ENCODE data around the gene TRMT11. TPM values are rescaled to one million over a fixed set of nuclear protein-coding genes. Genes with fewer than 3 reads are reported as not detected.

The TRMT11 gene
- total and polyA plus RNA-seq, 2 of the 13 experiments (the other 11 are each of a cell fraction or from before 2014, with no cell fraction given): 42.2 to 81.9 TPM

DNA sequence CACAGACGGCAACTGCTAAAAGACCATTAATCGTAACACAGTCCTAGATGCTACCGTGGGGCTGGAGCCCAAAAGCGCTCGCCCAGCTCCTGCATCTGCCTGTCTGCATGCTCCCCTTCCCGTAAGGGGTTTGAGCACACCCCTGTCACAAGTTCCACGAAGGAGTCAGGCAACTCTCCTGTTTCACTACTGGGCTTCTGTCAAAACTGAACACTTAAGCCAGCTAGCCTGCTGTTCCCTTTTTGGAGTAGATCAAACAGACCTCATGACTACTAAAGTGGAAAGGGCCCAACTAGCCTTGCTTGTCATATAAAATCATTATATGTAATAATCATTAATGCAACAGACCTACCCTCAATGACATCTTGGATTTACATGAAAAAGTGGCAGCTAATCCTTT lies 61.3 kb downstream of the TRMT11 start:
- H3K9me3 ChIP-seq (ENCODE audit: low read length): no peaks in the 10 kb centered on the region
- no peak for TF ChIP-seq ZNF430 (CRISPR knock-in tag; IDR thresholded peaks at IDR 0.05)
- TF ChIP-seq SMAD3 (CRISPR knock-in tag; IDR thresholded peaks at IDR 0.05): no peak
- no peak for TF ChIP-seq KLF15 (CRISPR knock-in tag; IDR thresholded peaks at IDR 0.05; ENCODE audit: borderline replicate concordance)
- no peak for TF ChIP-seq ZNF790 (CRISPR knock-in tag; IDR thresholded peaks at IDR 0.05; ENCODE audit: borderline replicate concordance)
- no peak for TF ChIP-seq SOX13 (IDR thresholded peaks at IDR 0.05)
- TF ChIP-seq SOX13 (CRISPR knock-in tag; conservative IDR thresholded peaks at IDR 0.05 in 1 of 2, IDR thresholded peaks at IDR 0.05 in 1 of 2): no peak
- TF ChIP-seq ZNF792 (CRISPR knock-in tag; IDR thresholded peaks at IDR 0.05): no peak
- TF ChIP-seq ZMAT3 (CRISPR knock-in tag; conservative IDR thresholded peaks at IDR 0.05): no peak
- no peak for TF ChIP-seq NFIB (CRISPR knock-in tag; IDR thresholded peaks at IDR 0.05; ENCODE audit: borderline replicate concordance)
- no peak for TF ChIP-seq ZFP41 (CRISPR knock-in tag; IDR thresholded peaks at IDR 0.05; ENCODE audit: borderline replicate concordance)
- TF ChIP-seq, protein P1, sequence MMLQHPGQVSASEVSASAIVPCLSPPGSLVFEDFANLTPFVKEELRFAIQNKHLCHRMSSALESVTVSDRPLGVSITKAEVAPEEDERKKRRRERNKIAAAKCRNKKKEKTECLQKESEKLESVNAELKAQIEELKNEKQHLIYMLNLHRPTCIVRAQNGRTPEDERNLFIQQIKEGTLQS (CRISPR knock-in tag; IDR thresholded peaks at IDR 0.05): no peak
- no peak for TF ChIP-seq KLF9 (CRISPR knock-in tag; IDR thresholded peaks at IDR 0.05; ENCODE audit: low read depth)
- no peak for TF ChIP-seq ZBTB42 (CRISPR knock-in tag; IDR thresholded peaks at IDR 0.05)
- TF ChIP-seq SMARCE1 (IDR thresholded peaks at IDR 0.05; ENCODE audit: borderline replicate concordance): no peak
- no peak for TF ChIP-seq KDM5B (CRISPR knock-in tag; IDR thresholded peaks at IDR 0.05; ENCODE audit: borderline replicate concordance)
- no peak for TF ChIP-seq MAZ (IDR thresholded peaks at IDR 0.05; ENCODE audit: borderline replicate concordance, low read depth, low read length)
- TF ChIP-seq MAZ (CRISPR knock-in tag; IDR thresholded peaks at IDR 0.05; ENCODE audit: low read depth): no peak
- no peak for TF ChIP-seq ZNF121 (CRISPR knock-in tag; IDR thresholded peaks at IDR 0.05)
- no peak for TF ChIP-seq ZNF431 (CRISPR knock-in tag; IDR thresholded peaks at IDR 0.05; ENCODE audit: borderline replicate concordance, low read depth)
- no peak for TF ChIP-seq SOX5 (CRISPR knock-in tag; IDR thresholded peaks at IDR 0.05; ENCODE audit: borderline replicate concordance)
- TF ChIP-seq ZNF263 (CRISPR knock-in tag; IDR thresholded peaks at IDR 0.05): no peak
- POLR2A ChIA-PET: no interaction called here
- no peaks in the 10 kb centered on the region for H4K20me1 ChIP-seq (ENCODE audit: insufficient read depth, low read length)
- no peak overlapping the region for H3K27ac ChIP-seq (ENCODE audit: extremely low read length, insufficient read depth, low read length)
- no peaks in the 10 kb centered on the region for H3K27me3 ChIP-seq (ENCODE audit: control insufficient read depth in 1 of 2, insufficient read depth in 2 of 2, low read length in 2 of 2)
- CTCF ChIA-PET (ENCODE audit: low intra/inter-chr PET ratio, low total read pairs): no interaction called here
- H3K4me3 ChIP-seq (replicated peaks in 1 of 3; ENCODE audit: insufficient read depth in 1 of 3, low read depth in 2 of 3, low read length in 3 of 3): no peak overlapping the region
- DNase-seq (ENCODE audit: low spot score): no peak
- no peak overlapping the region for H2AFZ ChIP-seq (ENCODE audit: low read length)
- FAIRE-seq: no peak
- 98% methylated on average over 7 of the region's 7 CpGs for WGBS (ENCODE audit: low lambda C conversion rate)
- peaks cover 14% of the 10 kb centered on the region for H3K4me1 ChIP-seq (ENCODE audit: insufficient read depth, low read length)
- intact Hi-C loops (cut with micrococcal nuclease; ENCODE audit: unreplicated experiment) (no loop called here), in situ Hi-C loops (cut with HindIII; ENCODE audit: extremely low pct_ligation_motif_present, low pct_unique_long_range_greater_than_20kb) (loop anchor here (25.0 kb wide), 2 partner anchors 615 to 1065 kb away; partner anchors contain the start of gene RSPO3)
- BruUV-seq (replicated peaks): no TSS peak
- no peak overlapping the region for H3K9ac ChIP-seq (ENCODE audit: insufficient read depth, low read depth, low read length)
- H3K4me2 ChIP-seq (ENCODE audit: low read depth, low read length): no peak overlapping the region
- peaks cover 14 to 38% of the 10 kb centered on the region in 2 experiments; a peak in 4 of 5 replicates for H3K36me3 ChIP-seq (replicated peaks in 1 of 2; ENCODE audit: control insufficient read depth in 1 of 2, insufficient read depth in 2 of 2, low read length in 2 of 2)
- no peaks in the 10 kb centered on the region for H3K79me2 ChIP-seq (ENCODE audit: insufficient read depth, low read length)
- ATAC-seq: no peak

Data from HepG2 (cell line).